HepG2 (cell line): Measurements from ENCODE around the gene E2F1. TPM values are rescaled to one million over a fixed set of nuclear protein-coding genes. Genes with fewer than 3 reads are reported as not detected.

ENCODE experiments used
- ATAC-seq: fragments of 200-7000 bp; cut with Tn5 transposase; 3 replicates; pipeline ENCODE4 v1.9.1; 2020; ENCODE audit warnings: mild to moderate bottlenecking, moderate library complexity
- BruUV-seq: library from RNA; stranded (reverse); fragments of 400-500 nt; replicated peaks from 2 replicates; lab custom pipeline; 2021; lab: Mats Ljungman, UMichigan
- CTCF ChIA-PET: fragments of 300-600 bp; formaldehyde crosslinking; extraction: SDS; loops from one replicate; lab custom pipeline; 2021; ENCODE audit warnings: low total read pairs, inconsistent platforms, low intra/inter-chr PET ratio; lab: Yijun Ruan, JAX
- POLR2A ChIA-PET: fragments of 350-600 bp; sonication (Branson Sonifier 250); formaldehyde crosslinking; loops from one replicate; lab custom pipeline; 2020; ENCODE audit warnings: antibody characterized with exemption, inconsistent platforms; lab: Yijun Ruan, JAX
- DNase-seq: peaks from one replicate; pipeline ENCODE4 v3.0.0-alpha.2; 2015; ENCODE audit warnings: low spot score
- FAIRE-seq: peaks from 3 replicates; lab custom pipeline; 2011; peaks lifted over from hg19 to GRCh38; lab: Jason Lieb, UNC
- H2AFZ ChIP-seq: one replicate; pipeline ENCODE4 v1.6.1; 2011; ENCODE audit warnings: low read length, inconsistent platforms
- H3K27ac ChIP-seq: fragments of 300-600 bp; 3 replicates; pipeline ENCODE4 v1.8.0; 2011; ENCODE audit warnings: mixed run types, mild to moderate bottlenecking, mixed read lengths, low read length, inconsistent platforms; ENCODE audit not compliant: insufficient read depth; ENCODE audit errors: extremely low read length
- H3K27me3 ChIP-seq, 2 experiments: fragments of 200-600 bp in 1 of 2; 2 replicates in 1 of 2; 3 replicates in 1 of 2; pipeline versions ENCODE4 v1.6.0 to v1.8.0; 2011; ENCODE audit warnings: low read length in 2 of 2, mild to moderate bottlenecking in 2 of 2, moderate library complexity in 2 of 2, inconsistent platforms in 1 of 2; ENCODE audit not compliant: insufficient read depth in 2 of 2, control insufficient read depth in 1 of 2
- H3K36me3 ChIP-seq, 2 experiments: fragments of 200-600 bp in 1 of 2; replicated peaks in 1 of 2; 2 replicates in 1 of 2; 3 replicates in 1 of 2; pipeline versions ENCODE4 v1.5.1 to v1.8.0; 2011; ENCODE audit warnings: low read length in 2 of 2, inconsistent platforms in 1 of 2; ENCODE audit not compliant: insufficient read depth in 2 of 2, control insufficient read depth in 1 of 2
- H3K4me1 ChIP-seq: 2 replicates; pipeline ENCODE4 v1.5.1; 2012; ENCODE audit warnings: low read length, inconsistent platforms; ENCODE audit not compliant: insufficient read depth
- H3K4me2 ChIP-seq: 2 replicates; pipeline ENCODE4 v1.6.0; 2011; ENCODE audit warnings: low read depth, low read length, inconsistent platforms
- H3K4me3 ChIP-seq, 3 experiments: fragments of 200-600 bp in 1 of 3; sonication (generic), shearing (Covaris generic) in 1 of 3; replicated peaks in 1 of 3; 2 replicates each; pipeline ENCODE4 v1.5.1; 2011 to 2016; ENCODE audit warnings: low read length in 3 of 3, inconsistent platforms in 2 of 3, low read depth in 2 of 3, mild to moderate bottlenecking in 2 of 3, control low read depth in 1 of 3, mixed read lengths in 1 of 3; ENCODE audit not compliant: insufficient read depth in 1 of 3
- H3K79me2 ChIP-seq: one replicate; pipeline ENCODE4 v1.6.1; 2011; ENCODE audit warnings: low read length, inconsistent platforms; ENCODE audit not compliant: insufficient read depth
- H3K9ac ChIP-seq: 2 replicates; pipeline ENCODE4 v1.6.0; 2011; ENCODE audit warnings: mild to moderate bottlenecking, low read depth, low read length, inconsistent platforms; ENCODE audit not compliant: insufficient read depth
- H3K9me3 ChIP-seq: 2 replicates; pipeline ENCODE4 v1.5.1; 2012; ENCODE audit warnings: mild to moderate bottlenecking, low read length
- H4K20me1 ChIP-seq: 2 replicates; pipeline ENCODE4 v1.6.0; 2011; ENCODE audit warnings: inconsistent platforms, mild to moderate bottlenecking, low read length, moderate library complexity; ENCODE audit not compliant: insufficient read depth
- ATRX ChIP-seq: sonication (generic); formaldehyde crosslinking; IDR thresholded peaks from 2 replicates; pipeline ENCODE4 v1.4.0; 2020; ENCODE audit warnings: missing genetic modification reagents, borderline replicate concordance
- CCDC6 ChIP-seq: sonication (generic); formaldehyde crosslinking; IDR thresholded peaks from 2 replicates; pipeline ENCODE4 v1.8.1; 2022; ENCODE audit warnings: mild to moderate bottlenecking, missing genetic modification reagents, moderate library complexity
- EEA1 ChIP-seq: sonication (generic); formaldehyde crosslinking; IDR thresholded peaks from 2 replicates; pipeline ENCODE4 v1.5.1; 2020; ENCODE audit warnings: mild to moderate bottlenecking, missing genetic modification reagents, borderline replicate concordance
- FOXP1 ChIP-seq, 2 experiments: fragments of 450-650 bp in 1 of 2; IDR thresholded peaks; 2 replicates each; pipeline ENCODE4 v1.6.1; 2017 to 2018; ENCODE audit warnings: antibody characterized with exemption in 1 of 2
- JARID2 ChIP-seq: sonication (generic); formaldehyde crosslinking; IDR thresholded peaks from 2 replicates; pipeline ENCODE4 v1.8.1; 2023; ENCODE audit warnings: missing genetic modification reagents, inconsistent platforms; ENCODE audit not compliant: insufficient replicate concordance
- RAD21 ChIP-seq: fragments of 450-650 bp; formaldehyde crosslinking; IDR thresholded peaks from 2 replicates; pipeline ENCODE4 v1.5.0; 2020; ENCODE audit warnings: mild to moderate bottlenecking
- SNAPC2 ChIP-seq: sonication (generic); formaldehyde crosslinking; IDR thresholded peaks from 2 replicates; pipeline ENCODE4 v1.8.1; 2022; ENCODE audit warnings: mild to moderate bottlenecking, missing genetic modification reagents
- SP140L ChIP-seq: sonication (generic); formaldehyde crosslinking; IDR thresholded peaks from 2 replicates; pipeline ENCODE4 v1.4.0; 2020; ENCODE audit warnings: missing genetic modification reagents, borderline replicate concordance
- SP4 ChIP-seq: sonication (generic); formaldehyde crosslinking; IDR thresholded peaks from 2 replicates; pipeline ENCODE4 v1.8.1; 2023; ENCODE audit warnings: mild to moderate bottlenecking, missing genetic modification reagents
- TARDBP ChIP-seq: sonication (generic); formaldehyde crosslinking; IDR thresholded peaks from 2 replicates; pipeline ENCODE4 v1.8.0; 2022; ENCODE audit warnings: mild to moderate bottlenecking, missing genetic modification reagents
- U2AF1 ChIP-seq: fragments of 200-400 bp; formaldehyde crosslinking; optimal IDR thresholded peaks from 2 replicates; pipeline ENCODE3; 2017; ENCODE audit warnings: mild to moderate bottlenecking, low read depth, low read length
- ZBTB34 ChIP-seq: sonication (generic); formaldehyde crosslinking; IDR thresholded peaks from 2 replicates; pipeline ENCODE4 v1.8.0; 2022; ENCODE audit warnings: mild to moderate bottlenecking, missing genetic modification reagents
- ZFP90 ChIP-seq: sonication (generic); formaldehyde crosslinking; IDR thresholded peaks from 2 replicates; pipeline ENCODE4 v1.8.0; 2022; ENCODE audit warnings: missing genetic modification reagents, mild to moderate bottlenecking, inconsistent platforms, borderline replicate concordance
- ZNF761 ChIP-seq: sonication (generic); formaldehyde crosslinking; conservative IDR thresholded peaks from 2 replicates; pipeline ENCODE4 v1.4.0; 2020; ENCODE audit warnings: mild to moderate bottlenecking, missing genetic modification reagents
- ZNF839 ChIP-seq: sonication (generic); formaldehyde crosslinking; IDR thresholded peaks from 2 replicates; pipeline ENCODE4 v1.4.0; 2020; ENCODE audit warnings: missing genetic modification reagents, mild to moderate bottlenecking, borderline replicate concordance
- WGBS: methylation state at CpG from one replicate; pipeline ENCODE4 v1.1.6; 2017; ENCODE audit warnings: low lambda C conversion rate; 5-methylcytosine and 5-hydroxymethylcytosine counted together
- in situ Hi-C: cut with HindIII; loops from 2 replicates; pipeline ENCODE4 v1.10.0; 2017; ENCODE audit warnings: low pct_unique_long_range_greater_than_20kb; ENCODE audit not compliant: extremely low pct_ligation_motif_present
- intact Hi-C: fragments of 100-400 bp; cut with micrococcal nuclease; formaldehyde crosslinking; loops from one replicate; pipeline ENCODE4 v1.10.0; 2022; ENCODE audit not compliant: unreplicated experiment
- polyA plus RNA-seq, 8 experiments: library from polyadenylated mRNA; depleted of rRNA in 3 of 8; stranded (reverse) in 7 of 8; unstranded in 1 of 8; fragments of >200 nt; fragmentation: Illumina TruSeq in 4 of 8; extraction: Trizol in 4 of 8; gene quantifications; 2 replicates each; pipeline versions ENCODE4 v1.2.1 to v1.2.3, GENCODE V29; 2011 to 2016; ENCODE audit warnings: low read depth in 4 of 8, missing spikeins in 1 of 8, mixed read lengths in 1 of 8; ENCODE audit not compliant: insufficient read depth in 1 of 8
- total RNA-seq, 5 experiments: library from RNA; depleted of rRNA; stranded (reverse); fragments of >200 nt; fragmentation: Illumina TruSeq; extraction: Trizol; gene quantifications; 2 replicates each; pipeline ENCODE4 v1.2.3, GENCODE V29; 2016; ENCODE audit warnings: low read depth in 1 of 5
- TF ChIP-seq, protein P1 (sequence below): sonication (generic); formaldehyde crosslinking; IDR thresholded peaks from 2 replicates; pipeline ENCODE4 v1.8.0; 2022; ENCODE audit warnings: low read depth, missing genetic modification reagents
- TF ChIP-seq, protein P2 (sequence below): sonication (generic); formaldehyde crosslinking; IDR thresholded peaks from 2 replicates; pipeline ENCODE4 v1.5.0; 2020; ENCODE audit warnings: mild to moderate bottlenecking, missing genetic modification reagents

Gene E2F1
- total and polyA plus RNA-seq, 2 of the 13 experiments (the other 11 are each of a cell fraction or from before 2014, with no cell fraction given), result 25.5 to 39.4 TPM

DNA sequence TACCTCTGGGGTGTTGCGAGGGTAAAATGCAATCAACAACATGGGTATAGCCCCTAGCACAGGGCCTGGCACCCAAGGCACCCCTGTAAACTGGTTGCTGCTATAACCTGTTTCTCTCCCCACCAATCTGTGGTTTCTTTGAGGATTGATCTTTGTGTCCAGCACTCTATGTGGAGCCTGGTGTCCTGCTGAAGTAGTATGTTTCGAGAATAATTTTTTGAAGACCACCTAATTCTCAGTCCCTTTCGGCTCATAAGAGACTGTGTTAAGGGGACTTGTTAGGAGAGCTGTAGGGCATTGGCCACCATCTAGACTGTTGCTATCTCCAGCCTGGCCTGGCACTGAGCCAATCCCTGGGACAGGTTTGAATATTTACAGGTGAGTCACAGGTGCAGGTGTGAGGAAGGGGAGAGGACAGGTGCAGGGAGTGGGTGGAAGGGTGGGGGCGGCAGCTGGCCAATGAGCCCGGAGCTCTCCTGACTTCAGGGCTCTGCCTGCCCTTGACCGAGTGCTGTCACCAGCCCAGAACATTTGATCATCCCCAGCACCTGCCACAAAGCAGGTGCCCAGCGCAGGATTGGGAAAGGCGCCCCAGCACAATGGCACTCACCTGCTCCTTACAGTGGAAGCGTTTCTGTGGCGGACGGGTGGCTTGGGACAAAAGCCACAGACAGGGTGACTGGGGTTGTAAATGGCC is 32.1 kb downstream of the E2F1 start:
- Histone ChIP-seq H3K9ac (no peak overlapping the region), H3K36me3 (peaks cover 19 to 26% of the 10 kb centered on the region in 2 experiments; a peak in 4 of 5 replicates), H3K27me3 (no peaks in the 10 kb centered on the region), H3K27ac (no peak overlapping the region), H3K4me1 (peaks cover 37% of the 10 kb centered on the region), H2AFZ (no peak overlapping the region), H3K9me3 (no peaks in the 10 kb centered on the region), H4K20me1 (no peaks in the 10 kb centered on the region), H3K79me2 (no peaks in the 10 kb centered on the region), H3K4me2 (no peak overlapping the region), H3K4me3 (no peak overlapping the region)
- POLR2A ChIA-PET, result interaction anchor here (0.8 to 2.2 kb wide), 5 partner anchors 9 to 164 kb away, joined by 3 to 24 read pairs (median 5); partner anchors contain the start of genes CBFA2T2 and ZNF341
- FAIRE-seq, result peak; percentile 21
- BruUV-seq, result TSS peak; percentile 8
- in situ Hi-C loops, result loop anchor here (5.0 kb wide), 1 partner anchor 192 kb away; no protein-coding TSS in a partner anchor
- DNase-seq, result no peak
- CTCF ChIA-PET, result interaction anchor here (0.6 to 4.7 kb wide), 5 partner anchors 33 to 259 kb away, joined by 3 to 53 read pairs (median 4); partner anchors contain the start of gene ZNF341
- intact Hi-C loops, result loop anchor here (2.0 to 5.0 kb wide), 2 partner anchors 137 to 197 kb away; no protein-coding TSS in a partner anchor
- 95% methylated on average over 11 of the region's 11 CpGs for WGBS
- ATAC-seq, result no peak
- TF ChIP-seq CCDC6 (no peak), U2AF1 (no peak), ATRX (CRISPR knock-in tag) (no peak), ZNF761 (CRISPR knock-in tag) (no peak), TARDBP (CRISPR knock-in tag) (peak; percentile 19; the same call in 1 of the 2 replicates), SP4 (CRISPR knock-in tag) (peak; percentile 38; the same call in 1 of the 2 replicates), SP140L (CRISPR knock-in tag) (no peak), ZBTB34 (CRISPR knock-in tag) (0 out of 2 replicates have a peak, but pooled peaks have one; percentile 44), ZNF839 (CRISPR knock-in tag) (no peak; the same call in 1 of the 2 replicates), JARID2 (CRISPR knock-in tag) (no peak), RAD21 (CRISPR knock-in tag) (no peak), SNAPC2 (CRISPR knock-in tag) (0 out of 2 replicates have a peak, but pooled peaks have one; percentile 65), ZFP90 (0 out of 2 replicates have a peak, but pooled peaks have one; percentile 16), EEA1 (CRISPR knock-in tag) (0 out of 2 replicates have a peak, but pooled peaks have one; percentile 8), FOXP1 (IDR thresholded peaks at IDR 0.05) (no peak), FOXP1 (CRISPR knock-in tag; IDR thresholded peaks at IDR 0.05) (no peak)
- TF ChIP-seq, protein P1, sequence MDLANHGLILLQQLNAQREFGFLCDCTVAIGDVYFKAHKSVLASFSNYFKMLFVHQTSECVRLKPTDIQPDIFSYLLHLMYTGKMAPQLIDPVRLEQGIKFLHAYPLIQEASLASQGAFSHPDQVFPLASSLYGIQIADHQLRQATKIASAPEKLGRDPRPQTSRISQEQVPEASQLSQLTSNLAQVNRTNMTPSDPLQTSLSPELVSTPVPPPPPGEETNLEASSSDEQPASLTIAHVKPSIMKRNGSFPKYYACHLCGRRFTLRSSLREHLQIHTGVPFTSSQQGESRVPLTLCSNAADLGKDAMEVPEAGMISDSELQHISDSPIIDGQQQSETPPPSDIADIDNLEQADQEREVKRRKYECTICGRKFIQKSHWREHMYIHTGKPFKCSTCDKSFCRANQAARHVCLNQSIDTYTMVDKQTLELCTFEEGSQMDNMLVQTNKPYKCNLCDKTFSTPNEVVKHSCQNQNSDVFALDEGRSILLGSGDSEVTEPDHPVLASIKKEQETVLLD (CRISPR knock-in tag), result 0 out of 2 replicates have a peak, but pooled peaks have one; percentile 22
- TF ChIP-seq, protein P2, sequence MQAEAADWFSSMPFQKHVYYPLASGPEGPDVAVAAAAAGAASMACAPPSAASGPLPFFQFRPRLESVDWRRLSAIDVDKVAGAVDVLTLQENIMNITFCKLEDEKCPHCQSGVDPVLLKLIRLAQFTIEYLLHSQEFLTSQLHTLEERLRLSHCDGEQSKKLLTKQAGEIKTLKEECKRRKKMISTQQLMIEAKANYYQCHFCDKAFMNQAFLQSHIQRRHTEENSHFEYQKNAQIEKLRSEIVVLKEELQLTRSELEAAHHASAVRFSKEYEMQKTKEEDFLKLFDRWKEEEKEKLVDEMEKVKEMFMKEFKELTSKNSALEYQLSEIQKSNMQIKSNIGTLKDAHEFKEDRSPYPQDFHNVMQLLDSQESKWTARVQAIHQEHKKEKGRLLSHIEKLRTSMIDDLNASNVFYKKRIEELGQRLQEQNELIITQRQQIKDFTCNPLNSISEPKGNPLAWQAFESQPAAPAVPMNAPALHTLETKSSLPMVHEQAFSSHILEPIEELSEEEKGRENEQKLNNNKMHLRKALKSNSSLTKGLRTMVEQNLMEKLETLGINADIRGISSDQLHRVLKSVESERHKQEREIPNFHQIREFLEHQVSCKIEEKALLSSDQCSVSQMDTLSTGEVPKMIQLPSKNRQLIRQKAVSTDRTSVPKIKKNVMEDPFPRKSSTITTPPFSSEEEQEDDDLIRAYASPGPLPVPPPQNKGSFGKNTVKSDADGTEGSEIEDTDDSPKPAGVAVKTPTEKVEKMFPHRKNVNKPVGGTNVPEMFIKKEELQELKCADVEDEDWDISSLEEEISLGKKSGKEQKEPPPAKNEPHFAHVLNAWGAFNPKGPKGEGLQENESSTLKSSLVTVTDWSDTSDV (CRISPR knock-in tag), result peak; percentile 11; the same call in 1 of the 2 replicates
